Astrocyte of the cerebellum (primary cell): ENCODE measurements around the gene TIFAB.
"Not testable (repeated sequence)": the region's sequence is repeated elsewhere in the genome, so short reads cannot be mapped to it uniquely, and the experiment has no call there.

Experiments used
- DNase-seq: peaks from one replicate; pipeline ENCODE4 v3.0.0-alpha.2; 2011; ENCODE audit warnings: low read depth
- H3K4me3 ChIP-seq: 2 replicates; pipeline ENCODE4 v1.5.1; 2011; ENCODE audit warnings: mild to moderate bottlenecking, low read depth, low read length, moderate library complexity
- CTCF ChIP-seq: IDR thresholded peaks from 2 replicates; pipeline ENCODE4 v1.5.1; 2012; ENCODE audit warnings: low read length, low read depth, moderate library complexity, mild to moderate bottlenecking; ENCODE audit errors: missing control alignments
- in situ Hi-C: cut with HindIII; loops from 2 replicates; pipeline ENCODE4 v1.10.0; 2017; ENCODE audit warnings: low sequenced_read_pairs

Gene TIFAB

GRCh38 chr5:135452321-135453030, at the start of gene TIFAB:
Gene TIFAB (minus strand): TSS chr5:135452351. CDS start chr5:135449939, 2,412 bp downstream.
- no peak within 1 kb of the TSS for H3K4me3 ChIP-seq
- in situ Hi-C loops: loop anchor here (25.0 kb wide), 2 partner anchors 285 to 385 kb away; partner anchors contain the start of gene SLC25A48

GRCh38 chr5:135498637-135498995, 46.5 kb upstream of the TIFAB start:
- in situ Hi-C loops: no loop called here
- TF ChIP-seq CTCF: no peak
- DNase-seq: no peak
- no peak overlapping the region for H3K4me3 ChIP-seq

More at GRCh38 chr5:135452321-135453030, at the start of gene TIFAB:
- no peak for DNase-seq
- TF ChIP-seq CTCF: no peak

- no peak for DNase-seq
- in situ Hi-C loops: no loop called here
- no peak overlapping the region for H3K4me3 ChIP-seq
- TF ChIP-seq CTCF: no peak
Observed at GRCh38 chr5:135497971-135498636, 46.0 kb upstream of the TIFAB start.

GRCh38 chr5:135495531-135495930, 43.4 kb upstream of the TIFAB start:
- DNase-seq, H3K4me3 ChIP-seq, in situ Hi-C loops: not testable (repeated sequence)

- no peak overlapping the region for H3K4me3 ChIP-seq
- in situ Hi-C loops: no loop called here
- DNase-seq: no peak
- no peak for TF ChIP-seq CTCF
Observed at GRCh38 chr5:135494196-135494595, 42.0 kb upstream of the TIFAB start.

GRCh38 chr5:135493406-135494180, 41.4 kb upstream of the TIFAB start:
- no peak for TF ChIP-seq CTCF
- DNase-seq: peak; percentile 69
- in situ Hi-C loops: no loop called here
- no peak overlapping the region for H3K4me3 ChIP-seq

- TF ChIP-seq CTCF: no peak
- in situ Hi-C loops: no loop called here
- H3K4me3 ChIP-seq: no peak overlapping the region
- DNase-seq: no peak
Observed at GRCh38 chr5:135492319-135492626, 40.1 kb upstream of the TIFAB start.
